ENCODE results near the gene RPS19BP1.
A peak's percentile ranks its signal among the peaks of the same experiment; 100 is the strongest.
"Not testable (repeated sequence)": the region's sequence is repeated elsewhere in the genome, so short reads cannot be mapped to it uniquely, and the experiment has no call there.

Gene RPS19BP1

GRCh38 chr22:39527481-39527961 lies 5.0 kb downstream of the RPS19BP1 start:
- no peak for DNase-seq

- DNase-seq, result no peak
Measured at GRCh38 chr22:39526736-39527171, 5.8 kb downstream of the RPS19BP1 start.

- DNase-seq, result no peak
Measured at GRCh38 chr22:39525658-39525975, 6.9 kb downstream of the RPS19BP1 start.

DNA sequence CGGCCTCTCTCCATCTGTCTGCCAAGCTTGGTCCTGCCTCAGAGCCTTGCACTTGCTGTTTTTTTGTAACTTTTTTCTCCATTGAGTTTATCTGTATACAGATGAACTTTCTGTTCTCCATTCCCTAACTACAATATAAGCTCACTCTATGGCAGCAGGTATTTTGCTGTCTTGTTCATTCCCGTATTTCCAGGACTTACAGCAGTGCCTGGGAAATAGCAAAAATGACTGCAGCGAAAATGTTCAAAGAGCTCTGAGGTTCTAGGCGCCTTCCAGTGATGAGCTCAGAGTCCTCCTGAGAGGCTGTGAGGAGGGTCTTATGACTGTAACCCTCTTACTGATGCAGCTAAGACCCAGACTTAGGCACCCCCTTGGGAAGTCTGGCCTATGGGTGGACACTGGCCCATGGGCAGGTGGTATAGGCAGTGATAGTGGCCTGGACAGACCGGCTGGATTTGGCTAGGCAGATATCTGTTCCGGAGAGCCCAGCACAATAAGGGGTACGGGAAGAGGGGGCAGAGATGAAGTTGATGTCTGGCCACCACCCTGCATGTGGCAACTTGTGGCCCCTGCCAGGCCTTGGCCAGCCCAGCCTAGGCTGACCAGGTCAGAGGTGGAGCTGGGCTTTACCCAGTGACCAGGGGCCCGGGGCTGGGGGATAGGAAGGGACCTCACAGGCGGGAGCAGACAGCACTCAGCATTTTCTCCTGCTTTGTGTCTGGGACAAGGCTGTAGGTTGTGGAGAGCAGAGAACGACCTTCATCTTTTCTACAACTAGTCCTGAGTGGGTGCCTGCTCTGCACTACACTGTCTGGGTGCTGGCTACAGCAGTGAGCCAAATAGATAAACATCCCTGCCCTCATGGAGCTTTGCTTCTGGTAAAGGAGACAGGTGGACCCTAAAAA lies 7.5 kb downstream of the RPS19BP1 start:
- DNase-seq, result no peak

DNA sequence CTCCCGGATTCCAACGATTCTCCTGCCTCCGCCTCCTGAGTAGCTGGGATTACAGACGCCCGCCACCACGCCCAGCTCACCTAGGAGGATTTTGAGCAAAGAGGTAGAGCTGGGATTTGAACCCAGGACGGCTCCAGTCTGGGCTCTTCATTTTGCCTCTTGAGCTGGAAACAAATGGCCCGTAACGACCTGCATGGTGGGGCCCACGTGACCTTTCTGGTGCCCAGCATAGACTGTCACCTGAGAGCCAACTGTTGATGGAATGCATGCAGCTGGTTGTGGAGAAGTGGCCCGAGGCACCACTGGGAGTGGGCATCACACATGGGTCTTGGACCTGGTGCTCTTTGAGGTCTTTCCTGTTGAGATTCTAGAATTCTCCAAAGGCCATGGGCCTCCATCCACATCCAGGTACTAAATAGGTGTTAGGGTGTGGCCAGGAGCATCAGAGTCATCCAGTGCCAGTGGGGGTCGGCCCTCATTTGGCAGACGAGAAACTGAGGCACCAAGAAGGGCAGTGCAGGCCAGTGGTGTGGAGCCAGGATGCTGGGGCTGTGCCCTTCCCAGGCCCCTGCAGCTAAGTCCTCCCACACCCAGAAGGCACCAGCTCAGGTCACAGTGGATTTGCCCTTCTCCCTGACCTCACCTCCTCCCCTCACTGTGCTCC lies 8.3 kb downstream of the RPS19BP1 start:
- no peak for DNase-seq

DNA sequence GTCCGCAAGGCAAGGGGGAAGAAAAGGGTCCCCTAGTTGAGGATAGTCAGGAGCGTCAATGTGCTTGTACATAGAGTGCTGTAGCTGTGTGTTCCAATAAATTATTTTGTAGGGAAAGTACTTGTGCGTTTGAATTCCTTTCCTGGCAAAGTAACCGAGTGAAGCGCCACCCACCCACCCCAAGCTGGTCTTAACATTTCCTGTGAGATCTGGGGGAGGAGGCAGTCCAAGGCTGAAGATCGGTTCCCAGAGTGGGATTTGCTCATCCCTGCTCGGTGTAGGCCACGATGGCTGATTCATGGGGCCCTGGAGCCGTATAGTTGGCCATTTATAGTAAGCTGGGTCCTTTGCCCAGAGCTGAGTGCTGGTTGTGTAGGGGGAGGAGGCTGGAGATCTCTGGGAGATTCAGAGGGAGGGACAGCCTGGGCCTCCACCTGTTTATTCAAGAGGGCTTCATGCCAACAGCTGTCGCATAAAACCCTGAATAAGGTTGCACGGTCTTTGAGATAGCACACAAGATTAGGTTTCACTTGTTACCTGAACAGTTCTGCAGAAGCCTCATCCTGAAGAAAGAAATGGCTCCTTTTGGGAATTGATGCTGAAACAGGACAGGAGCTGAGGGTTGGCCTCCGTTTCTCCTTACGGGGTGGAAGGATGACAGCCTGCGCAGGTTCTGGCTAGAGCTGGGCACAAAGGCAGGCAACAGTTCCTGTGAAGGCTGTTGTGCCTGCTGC lies 9.8 kb downstream of the RPS19BP1 start:
- peak; percentile 65 for DNase-seq

DNA sequence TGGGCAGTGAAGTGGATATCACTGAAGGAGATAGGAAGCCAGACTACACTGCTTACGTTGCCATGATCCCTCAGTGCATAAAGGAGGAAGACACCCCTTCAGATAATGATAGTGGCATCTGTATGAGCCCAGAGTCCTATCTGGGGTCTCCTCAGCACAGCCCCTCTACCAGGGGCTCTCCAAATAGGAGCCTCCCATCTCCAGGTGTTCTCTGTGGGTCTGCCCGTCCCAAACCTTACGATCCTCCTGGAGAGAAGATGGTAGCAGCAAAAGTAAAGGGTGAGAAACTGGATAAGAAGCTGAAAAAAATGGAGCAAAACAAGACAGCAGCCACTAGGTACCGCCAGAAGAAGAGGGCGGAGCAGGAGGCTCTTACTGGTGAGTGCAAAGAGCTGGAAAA lies 10.5 kb downstream of the RPS19BP1 start:
- not testable (repeated sequence) for DNase-seq

DNA sequence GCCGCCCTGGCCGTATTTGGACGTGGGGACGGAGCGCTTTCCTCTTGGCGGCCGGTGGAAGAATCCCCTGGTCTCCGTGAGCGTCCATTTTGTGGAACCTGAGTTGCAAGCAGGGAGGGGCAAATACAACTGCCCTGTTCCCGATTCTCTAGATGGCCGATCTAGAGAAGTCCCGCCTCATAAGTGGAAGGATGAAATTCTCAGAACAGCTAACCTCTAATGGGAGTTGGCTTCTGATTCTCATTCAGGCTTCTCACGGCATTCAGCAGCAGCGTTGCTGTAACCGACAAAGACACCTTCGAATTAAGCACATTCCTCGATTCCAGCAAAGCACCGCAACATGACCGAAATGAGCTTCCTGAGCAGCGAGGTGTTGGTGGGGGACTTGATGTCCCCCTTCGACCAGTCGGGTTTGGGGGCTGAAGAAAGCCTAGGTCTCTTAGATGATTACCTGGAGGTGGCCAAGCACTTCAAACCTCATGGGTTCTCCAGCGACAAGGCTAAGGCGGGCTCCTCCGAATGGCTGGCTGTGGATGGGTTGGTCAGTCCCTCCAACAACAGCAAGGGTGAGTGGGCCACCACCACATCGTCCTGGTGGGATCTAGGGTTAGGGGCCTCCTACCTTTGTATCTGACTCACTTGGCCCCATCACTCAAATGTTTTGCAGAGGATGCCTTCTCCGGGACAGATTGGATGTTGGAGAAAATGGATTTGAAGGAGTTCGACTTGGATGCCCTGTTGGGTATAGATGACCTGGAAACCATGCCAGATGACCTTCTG lies 11.3 kb downstream of the RPS19BP1 start:
- DNase-seq, result not testable (repeated sequence)

GRCh38 chr22:39520226-39521105 lies 12.1 kb downstream of the RPS19BP1 start, which contains the start of gene ATF4:
TSS of gene ATF4 (plus strand) at chr22:39520562. CDS start at chr22:39521446, 884 bp downstream.
- peak; percentile 83 for DNase-seq

DNA sequence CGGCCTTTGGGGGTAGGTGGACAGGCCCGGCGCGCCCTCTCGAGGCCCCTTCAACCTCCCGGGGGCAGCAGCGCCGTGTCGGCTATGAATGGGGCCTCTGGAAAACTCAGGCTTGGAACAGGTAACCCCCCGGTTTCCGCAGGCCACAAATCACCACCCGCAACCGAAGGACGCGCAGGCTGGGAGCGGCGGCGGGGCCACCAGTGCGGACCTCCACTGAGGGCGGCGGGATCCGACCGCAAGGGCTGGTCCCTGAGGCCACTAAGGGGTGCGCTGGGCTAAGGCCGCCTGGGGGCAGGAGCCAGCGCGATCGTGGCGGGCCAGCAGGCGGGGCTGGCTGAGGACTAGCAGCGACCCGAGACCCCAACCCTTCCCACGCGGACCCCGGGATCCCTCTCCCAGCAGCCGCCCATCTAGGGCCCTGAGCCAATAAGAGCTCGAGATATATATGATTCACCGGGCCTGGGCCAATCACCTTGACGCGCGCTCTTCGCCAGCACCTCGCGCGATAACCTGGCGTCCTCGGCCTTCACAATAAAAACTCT lies 12.8 kb downstream of the RPS19BP1 start:
- peak; percentile 100 for DNase-seq

DNA sequence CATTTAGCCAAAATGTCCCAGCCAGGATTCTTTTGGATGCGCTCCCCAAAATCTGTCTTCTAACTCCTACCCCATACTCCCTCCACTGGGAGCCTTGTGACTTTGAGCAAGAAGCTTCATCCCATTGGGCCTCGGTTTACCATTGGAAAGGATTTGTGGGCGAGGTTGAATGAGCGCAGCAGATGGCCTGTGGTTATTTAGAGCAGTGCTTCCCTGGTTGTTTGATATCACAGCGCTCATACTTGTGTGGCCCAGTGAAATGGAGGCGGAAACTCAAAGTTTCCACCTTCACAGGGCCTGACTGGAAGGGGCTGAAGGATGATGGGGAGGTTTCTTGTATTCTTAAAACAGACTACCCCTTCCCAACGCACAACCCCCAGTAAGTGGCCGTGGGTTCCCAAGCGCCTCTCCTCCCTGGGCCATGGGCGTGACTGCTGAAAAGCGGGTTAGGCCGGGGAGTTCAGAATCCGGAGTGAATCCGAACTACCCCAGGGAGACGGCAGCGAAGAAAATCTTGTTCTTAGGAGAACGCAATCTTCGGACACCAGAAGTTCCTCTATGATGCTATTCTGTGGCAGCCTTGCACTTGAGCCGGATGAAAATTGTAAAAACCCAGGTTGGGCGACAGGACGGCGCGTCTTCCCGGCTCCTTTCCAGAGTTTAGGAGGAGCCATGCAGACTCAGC lies 13.4 kb downstream of the RPS19BP1 start:
- no peak for DNase-seq

- DNase-seq, result no peak
Measured at GRCh38 chr22:39518144-39518786, 14.3 kb downstream of the RPS19BP1 start.

DNA sequence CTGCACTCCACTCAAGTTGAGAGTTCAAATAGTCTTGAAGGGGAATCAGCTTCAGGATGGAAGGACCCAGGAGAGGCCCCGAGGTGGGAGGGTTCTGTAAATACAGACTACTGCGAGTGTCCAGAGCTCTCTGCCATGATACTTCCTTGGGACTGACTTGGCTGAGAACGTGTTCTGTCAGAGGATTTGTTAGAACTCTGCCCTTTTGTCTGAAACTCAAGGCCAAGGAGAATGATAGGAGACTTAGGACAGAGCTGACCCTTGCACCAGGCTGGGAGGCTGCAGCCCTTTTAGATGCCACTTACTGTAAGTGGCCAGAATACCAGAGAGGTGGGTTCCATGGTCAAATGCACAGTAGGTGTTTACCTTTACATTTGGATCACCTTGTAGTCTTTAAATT lies 15.1 kb downstream of the RPS19BP1 start:
- no peak for DNase-seq

- no peak for DNase-seq
Measured at GRCh38 chr22:39515266-39516050, 17.1 kb downstream of the RPS19BP1 start.

DNA sequence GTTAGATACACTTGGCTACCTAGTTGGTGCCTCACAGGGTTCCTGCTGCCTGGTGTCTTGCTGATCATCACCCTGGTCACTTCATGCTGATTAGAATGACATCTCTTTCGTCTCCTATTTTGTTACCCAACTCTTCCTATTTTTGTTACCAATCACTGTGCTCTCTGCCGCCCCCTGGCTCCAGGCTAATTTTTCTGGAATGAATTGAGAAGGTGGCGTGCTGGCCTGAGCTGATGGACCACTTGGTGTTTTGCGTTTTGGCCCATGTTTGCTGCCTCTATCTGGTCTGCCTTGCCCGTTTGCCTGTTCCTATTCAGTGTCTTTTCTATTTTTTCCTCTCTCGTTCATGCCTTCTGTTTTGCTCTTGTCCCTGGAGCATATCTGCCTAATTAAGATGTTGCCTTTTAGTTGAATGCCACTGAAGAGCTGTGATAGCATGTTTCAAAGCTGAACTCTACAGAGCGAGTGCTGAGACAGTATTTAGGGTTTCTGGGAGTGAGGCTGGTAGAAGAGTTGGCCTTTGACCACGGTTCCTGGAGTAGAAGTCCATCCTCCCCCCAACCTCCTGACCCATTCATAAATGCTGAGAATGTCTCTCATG lies 18.1 kb downstream of the RPS19BP1 start:
- DNase-seq, result no peak

GRCh38 chr22:39513791-39514190 lies 18.8 kb downstream of the RPS19BP1 start:
- no peak for DNase-seq

- no peak for DNase-seq
Measured at GRCh38 chr22:39512026-39512425, 20.5 kb downstream of the RPS19BP1 start.

DNA sequence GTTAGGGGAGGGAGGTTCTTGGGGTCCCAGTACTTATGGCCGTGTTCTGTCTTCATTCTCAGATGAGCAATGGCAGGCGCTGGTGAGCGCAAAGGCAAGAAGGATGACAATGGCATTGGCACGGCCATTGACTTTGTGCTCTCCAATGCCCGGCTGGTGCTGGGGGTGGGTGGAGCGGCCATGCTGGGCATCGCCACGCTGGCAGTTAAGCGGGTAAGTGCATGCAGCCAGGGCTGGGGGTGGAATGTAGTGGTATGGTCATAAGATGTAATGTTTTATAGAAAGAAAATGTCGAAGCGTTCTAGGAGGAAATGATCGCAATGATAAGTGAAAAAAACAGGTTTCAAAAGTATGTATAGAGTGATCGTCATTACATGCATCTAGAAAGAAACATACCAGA lies 21.3 kb downstream of the RPS19BP1 start:
- DNase-seq, result no peak
